Hematopoietic multipotent progenitor cell treated with erythropoietin and hydrocortisone succinate and interleukin-3 and kit ligand, for 8 days (in vitro differentiated cells): Measurements from ENCODE around the gene IL22RA1.

Experiments used
- DNase-seq: peaks from one replicate; pipeline ENCODE4 v3.0.0-alpha.2; 2015

The IL22RA1 gene

DNA sequence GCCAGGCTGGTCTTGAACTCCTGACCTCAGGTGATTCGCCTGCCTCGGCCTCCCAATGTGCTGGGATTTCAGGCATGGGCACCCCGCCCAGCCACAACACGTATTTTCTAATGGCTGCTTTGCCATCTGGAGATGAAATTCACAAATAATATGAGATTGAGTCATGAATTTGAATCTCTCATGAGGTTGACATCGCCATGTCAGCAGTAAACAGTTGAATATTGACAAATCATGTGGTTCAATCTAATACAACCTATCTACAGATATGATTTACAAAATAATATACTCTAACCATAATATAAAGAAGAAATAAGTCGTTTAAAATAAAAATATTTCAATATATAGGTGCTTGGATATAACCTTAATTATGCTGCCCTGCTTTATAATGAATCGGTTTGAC is 73.1 kb downstream of the IL22RA1 start:
- no peak for DNase-seq
